NCI-H1930 (cell line): Measurements from ENCODE around the gene IL6ST.

Experiments
- DNase-seq, 2 experiments: peaks; one replicate each; lab custom pipeline; 2025; lab: John Stamatoyannopoulos, UW

Gene IL6ST

DNA sequence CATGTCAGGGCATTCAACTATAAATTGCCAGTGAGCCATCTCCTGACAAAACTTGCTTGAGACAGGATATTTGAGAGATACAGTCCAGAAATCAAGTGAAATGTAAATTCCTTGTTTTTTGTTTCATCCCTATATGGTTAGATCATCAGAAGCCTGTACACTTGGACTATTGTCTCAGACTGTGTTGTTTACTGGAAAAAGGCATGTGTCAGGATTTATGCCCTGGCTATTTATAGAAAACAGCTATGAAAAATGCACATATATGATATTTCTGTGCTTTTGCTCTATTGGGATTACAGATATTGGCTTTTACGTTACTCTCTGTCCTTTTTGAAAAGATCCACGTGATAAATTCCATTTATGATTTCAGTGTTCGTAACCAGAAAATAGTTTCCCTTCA is 99.4 kb downstream of the IL6ST start:
- DNase-seq, result no peak

DNA sequence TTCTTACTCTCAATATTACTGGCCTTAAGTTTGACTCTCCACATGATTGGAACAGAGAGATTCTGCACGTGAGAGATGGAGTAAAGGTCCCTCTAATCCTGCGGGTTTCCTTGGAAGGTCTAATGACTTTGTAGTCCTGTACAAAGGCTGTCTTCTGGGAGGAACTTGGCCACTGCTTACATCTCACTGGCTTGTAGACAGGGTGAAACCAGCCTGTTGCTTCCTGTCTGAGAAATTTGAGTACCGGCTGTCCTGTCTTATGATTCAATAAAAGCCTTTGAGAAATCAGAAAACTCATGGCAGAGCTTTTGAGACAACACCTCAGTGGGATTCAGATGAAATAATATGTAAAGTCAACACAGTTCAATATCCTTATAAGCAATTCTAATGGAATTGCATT is 100.6 kb downstream of the IL6ST start:
- DNase-seq, result no peak

DNA sequence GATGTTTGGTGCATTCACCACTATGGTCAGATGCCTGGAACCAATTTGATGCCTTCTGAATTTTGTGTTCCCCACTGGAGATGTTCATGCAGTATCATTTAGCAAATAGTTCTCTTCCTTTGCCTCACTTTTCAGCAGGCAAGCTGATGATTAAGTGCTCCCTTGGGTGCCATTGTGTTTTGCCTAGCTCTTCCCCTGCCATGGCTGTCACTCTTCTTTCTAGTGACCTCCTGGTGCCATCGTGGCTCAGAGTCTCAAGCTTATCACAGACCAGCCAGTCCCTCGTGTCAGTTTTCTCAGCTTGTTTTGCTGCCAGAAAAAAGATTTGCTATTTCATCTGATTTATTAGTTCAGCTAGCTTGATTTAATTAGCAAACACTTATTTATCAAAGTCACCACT is 102.3 kb downstream of the IL6ST start:
- DNase-seq, result no peak

DNA sequence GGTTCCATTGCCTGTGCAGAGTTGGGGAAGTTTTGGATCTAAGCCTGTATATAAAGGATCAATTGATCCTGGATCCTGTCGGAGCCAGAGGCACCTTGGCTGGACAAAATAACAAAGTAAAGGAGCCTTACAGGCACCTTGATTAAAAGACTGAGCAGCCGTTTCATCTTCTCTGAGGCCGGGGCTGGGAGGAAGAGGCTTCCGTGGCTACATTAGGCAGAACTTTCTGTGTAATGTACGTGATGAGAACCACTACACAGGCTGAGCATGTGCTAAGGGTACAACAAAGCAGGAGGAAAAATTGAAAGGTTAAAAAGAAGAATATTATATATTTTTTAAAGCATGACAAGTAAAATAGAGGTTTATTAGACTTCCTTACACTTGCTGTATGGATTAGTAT is 106.6 kb downstream of the IL6ST start:
- DNase-seq, result no peak

DNA sequence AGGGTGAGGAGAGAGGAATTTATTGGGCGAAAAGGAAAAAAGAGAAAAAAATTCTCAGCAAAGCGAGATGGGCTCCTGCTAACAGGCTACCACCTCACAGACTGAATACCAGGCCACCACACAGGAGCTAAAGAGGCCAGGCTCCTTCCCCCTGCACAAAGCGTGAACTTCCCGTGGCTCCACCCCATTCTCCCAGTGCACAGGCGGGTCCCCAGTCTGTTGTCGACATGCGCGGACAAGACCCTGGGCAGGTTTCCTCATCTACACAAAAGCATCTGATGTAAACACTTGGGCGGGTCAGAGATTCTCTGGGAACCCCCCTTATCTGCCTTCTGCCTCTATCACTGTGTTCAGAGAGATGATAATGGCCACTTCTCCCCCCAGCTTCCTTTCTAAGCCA is 109.4 kb downstream of the IL6ST start:
- DNase-seq, result no peak
